Measurements from ENCODE around the gene SAMD8. TPM values are rescaled to one million over a fixed set of nuclear protein-coding genes. Genes with fewer than 3 reads are reported as not detected.

SAMD8 gene
- total and polyA plus RNA-seq, 2 donors (not counting 3 experiments of a cell fraction or from before 2014, with no cell fraction given) = 19.6 to 22.8 TPM

- no peaks in the 10 kb centered on the region for H3K9me1 ChIP-seq (replicated peaks; ENCODE audit: control insufficient read depth, extremely low read depth, insufficient read depth, low read length)
- peak overlapping the region; percentile 42 to 73 (median 63) for H3K4me3 ChIP-seq (replicated peaks in 1 of 3; ENCODE audit: insufficient read depth in 1 of 3, low read depth in 1 of 3, low read length in 3 of 3)
- H2AFZ ChIP-seq (ENCODE audit: low read depth, low read length) = peak overlapping the region; percentile 62
- peak overlapping the region; percentile 81 for H3K4me2 ChIP-seq (ENCODE audit: insufficient read depth, low read length)
- TF ChIP-seq MAX (IDR thresholded peaks at IDR 0.05; ENCODE audit: insufficient read depth, insufficient read length) (no peak), MYC (IDR thresholded peaks at IDR 0.05; ENCODE audit: low read depth, low read length) (no peak), CTCF (IDR thresholded peaks at IDR 0.05; ENCODE audit: extremely low read depth in 1 of 2, insufficient read depth in 1 of 2, low read depth in 1 of 2, low read length in 2 of 2) (no peak), EZH2 (IDR thresholded peaks at IDR 0.05; ENCODE audit: borderline replicate concordance, low read depth, low read length, severe bottlenecking) (no peak), POLR2AphosphoS5 (IDR thresholded peaks at IDR 0.05; ENCODE audit: insufficient read depth, low read depth, low read length) (no peak), POLR2A (IDR thresholded peaks at IDR 0.05; ENCODE audit: low read depth, low read length) (no peak), GATA2 (IDR thresholded peaks at IDR 0.05; ENCODE audit: insufficient read depth, insufficient read length, low read depth, low read length) (no peak), JUN (IDR thresholded peaks at IDR 0.05; ENCODE audit: borderline replicate concordance, insufficient read depth, insufficient read length, low read depth) (no peak)
- CTCF ChIA-PET = interaction anchor here (1.0 to 4.2 kb wide), 6 partner anchors 9 to 966 kb away, joined by 4 to 30 read pairs (median 11); partner anchors contain the start of gene COMTD1
- peak overlapping the region; percentile 100 for H3K9ac ChIP-seq (replicated peaks; ENCODE audit: extremely low read depth, insufficient read depth, low read length)
- DNase-seq (ENCODE audit: low read depth, low spot score) (peak; percentile 73), FAIRE-seq (no peak)
- POLR2A ChIA-PET = interaction anchor here (1.5 to 2.6 kb wide), 2 partner anchors 15 to 23 kb away, joined by 14 to 23 read pairs; no protein-coding TSS in a partner anchor
- H4K20me1 ChIP-seq (replicated peaks; ENCODE audit: control insufficient read depth, extremely low read depth, insufficient read depth, low read length) = peaks cover 3% of the 10 kb centered on the region
- H3K9me3 ChIP-seq (replicated peaks; ENCODE audit: control insufficient read depth, insufficient read depth, low read length) = no peaks in the 10 kb centered on the region
- TSS peak; percentile 96 for BruUV-seq (replicated peaks)
- peaks cover 21% of the 10 kb centered on the region for H3K4me1 ChIP-seq (ENCODE audit: control insufficient read depth, extremely low read depth, insufficient read depth, low read length)
- peak overlapping the region; percentile 94 for H3K27ac ChIP-seq (ENCODE audit: insufficient read depth, low read depth, low read length)
- dilution Hi-C loops (cut with MboI; ENCODE audit: extremely low pct_ligation_motif_present, low sequenced_read_pairs) = no loop called here
- peaks cover 40% of the 10 kb centered on the region for H3K79me2 ChIP-seq (ENCODE audit: control insufficient read depth, insufficient read depth, low read length)
- H3K36me3 ChIP-seq (ENCODE audit: control insufficient read depth in 2 of 2, extremely low read depth in 1 of 2, insufficient read depth in 2 of 2, low read length in 2 of 2) = peaks cover 6 to 19% of the 10 kb centered on the region in 2 experiments
- no peaks in the 10 kb centered on the region for H3K27me3 ChIP-seq (ENCODE audit: control insufficient read depth in 2 of 2, insufficient read depth in 2 of 2, low read length in 2 of 2)
- intact Hi-C loops (cut with micrococcal nuclease) = loop anchor here (1.0 to 2.0 kb wide), 4 partner anchors 15 to 99 kb away; partner anchors contain the start of gene SAMD8
Measured at GRCh38 chr10:75209921-75210281, 98.4 kb downstream of the SAMD8 start.
